ENCODE measurements around the gene GGACT.
"Not testable (repeated sequence)": the region's sequence is repeated elsewhere in the genome, so short reads cannot be mapped to it uniquely, and the experiment has no call there.

The GGACT gene

DNA sequence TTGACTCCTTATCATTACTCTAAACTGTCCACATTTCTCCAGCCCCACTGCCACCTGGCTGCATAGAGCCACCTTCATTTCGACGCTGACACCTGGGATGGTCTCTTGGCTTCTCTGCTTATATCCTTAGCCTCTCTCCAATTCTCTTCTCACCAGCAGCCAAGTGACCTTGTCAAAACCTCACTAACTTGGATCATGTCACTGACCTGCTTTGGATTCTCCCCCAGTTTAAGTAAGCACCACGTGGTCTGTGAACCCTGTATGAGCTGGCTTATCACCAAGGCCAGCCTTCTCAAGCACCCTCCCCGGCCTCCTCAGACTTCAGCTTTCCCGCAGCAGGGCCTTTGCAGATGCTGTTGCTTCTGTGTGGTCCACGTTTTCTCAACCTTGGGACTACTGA is 12.3 kb upstream of the GGACT start:
- DNase-seq (ENCODE audit: low read depth): no peak

DNA sequence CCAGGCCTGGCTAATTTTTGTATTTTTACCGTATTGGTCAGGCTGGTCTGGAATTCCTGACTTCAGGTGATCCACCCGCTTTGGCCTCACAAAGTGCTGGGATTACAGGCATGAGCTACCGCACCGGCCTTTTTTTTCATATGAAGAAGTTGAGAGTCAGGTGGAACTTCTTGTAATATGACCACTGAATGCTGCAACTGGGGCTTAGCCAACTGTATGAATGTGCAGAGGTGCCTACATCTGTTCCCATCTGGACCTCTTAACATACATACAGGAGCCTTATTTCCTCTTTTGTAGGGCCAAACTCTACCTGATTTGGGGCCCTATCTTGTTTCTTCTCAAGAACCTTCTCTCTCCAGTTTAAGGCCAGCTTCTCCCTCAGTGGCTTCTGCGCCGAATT is 11.9 kb upstream of the GGACT start:
- DNase-seq (ENCODE audit: low read depth): no peak

DNA sequence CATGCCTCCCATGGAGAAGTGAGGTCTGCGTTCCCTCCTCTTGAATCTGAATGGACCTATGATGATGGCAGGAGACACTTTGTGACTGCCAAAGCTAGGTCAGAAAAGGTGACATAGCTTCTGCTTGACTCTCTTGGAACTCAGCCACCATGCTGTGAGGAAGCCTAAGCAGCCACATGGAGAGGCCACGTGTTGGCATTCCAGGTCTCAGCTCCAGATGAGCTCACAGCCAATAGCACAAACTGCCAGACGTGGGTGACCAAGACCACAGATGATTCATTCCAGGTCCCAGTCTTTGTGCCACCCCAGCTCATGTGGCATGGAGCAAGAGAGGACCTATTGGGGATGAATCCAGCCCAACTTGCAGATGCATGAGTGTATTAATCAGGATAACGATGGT is 8.7 kb upstream of the GGACT start:
- no peak for DNase-seq (ENCODE audit: low read depth)

DNA sequence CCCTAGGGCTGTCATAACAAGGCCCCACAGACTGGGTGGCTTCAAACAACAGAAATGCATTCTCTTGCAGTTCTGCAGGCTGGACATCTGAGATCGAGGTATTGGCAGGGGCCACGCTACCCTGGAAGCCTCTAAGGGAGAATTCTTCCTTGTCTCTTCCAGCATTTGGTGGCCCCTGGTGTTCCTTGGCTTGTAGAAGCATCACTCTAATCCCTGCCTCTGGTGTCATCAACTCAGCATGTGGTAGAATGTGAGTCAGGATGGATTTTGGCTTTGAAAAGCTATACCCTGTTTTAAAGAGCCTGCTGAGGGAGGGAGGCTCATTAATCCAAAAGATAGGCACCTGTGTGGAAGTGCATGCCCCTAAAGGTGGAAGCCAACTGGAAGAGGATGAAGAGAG is 7.9 kb upstream of the GGACT start:
- DNase-seq (ENCODE audit: low read depth): no peak

DNA sequence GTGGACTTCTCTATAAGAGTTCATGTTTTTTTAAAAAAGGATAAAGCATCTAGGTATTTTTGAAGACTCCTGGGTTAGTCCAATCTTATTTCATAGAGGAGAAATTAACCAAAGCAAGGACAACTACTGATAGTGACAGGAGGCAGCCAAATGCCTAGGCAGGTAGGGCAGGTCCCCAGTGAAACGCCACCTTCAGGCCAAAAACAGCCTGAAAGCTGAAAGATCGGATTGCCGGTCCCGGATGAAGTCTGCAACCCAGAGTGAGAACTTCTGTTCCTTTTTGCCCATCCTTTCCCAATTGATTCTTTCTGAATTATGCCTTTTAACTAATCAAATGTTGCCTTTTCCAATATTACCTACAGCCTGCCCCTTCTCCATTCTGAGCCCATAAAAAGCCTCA is 6.1 kb upstream of the GGACT start:
- no peak for DNase-seq (ENCODE audit: low read depth)

DNA sequence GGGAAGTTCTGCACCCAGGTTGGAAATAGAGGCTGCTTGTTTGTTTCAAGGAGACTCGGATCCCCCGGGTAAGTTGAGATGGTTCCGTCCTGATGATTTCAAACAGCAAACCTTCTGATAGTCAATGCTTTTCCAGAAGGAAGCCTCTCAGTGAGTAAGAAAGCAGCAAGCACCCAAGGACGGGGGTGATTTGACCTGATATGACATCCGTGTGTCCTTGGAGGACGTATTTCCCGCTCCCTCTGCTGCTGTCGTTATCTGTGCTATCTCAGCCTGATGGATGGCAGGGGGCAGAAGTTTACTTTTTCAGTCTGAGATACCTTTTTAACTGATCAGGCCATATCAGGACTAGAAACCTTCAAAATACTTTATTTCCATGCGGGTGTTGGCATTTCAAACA is 5.7 kb upstream of the GGACT start:
- DNase-seq (ENCODE audit: low read depth): no peak

DNA sequence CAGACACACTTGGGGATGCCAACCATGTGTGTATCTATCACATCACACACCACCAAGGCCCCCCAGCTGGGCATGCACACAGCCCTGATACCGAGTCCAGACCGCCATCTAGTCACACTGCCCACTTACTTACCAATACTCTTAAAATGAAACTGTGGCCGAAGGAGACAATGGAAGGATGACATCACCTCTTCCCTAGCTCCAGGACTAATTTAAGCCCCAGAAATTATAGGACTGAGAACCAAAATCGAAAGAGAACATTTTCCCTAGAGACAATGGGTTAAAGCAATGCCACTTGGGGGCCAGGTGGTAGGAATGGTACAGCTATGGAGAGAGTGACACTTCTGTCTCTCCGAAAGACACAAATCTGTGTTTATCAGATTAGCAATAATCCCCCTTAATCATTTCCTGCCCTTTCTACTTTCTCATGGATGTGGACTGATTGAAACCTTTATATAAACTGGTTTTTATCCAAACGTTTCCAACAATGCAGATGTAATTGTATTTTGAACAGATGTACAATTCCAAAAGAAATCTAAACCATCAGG is 663 bp upstream of the GGACT start:
- no peak for DNase-seq (ENCODE audit: low read depth)

DNA sequence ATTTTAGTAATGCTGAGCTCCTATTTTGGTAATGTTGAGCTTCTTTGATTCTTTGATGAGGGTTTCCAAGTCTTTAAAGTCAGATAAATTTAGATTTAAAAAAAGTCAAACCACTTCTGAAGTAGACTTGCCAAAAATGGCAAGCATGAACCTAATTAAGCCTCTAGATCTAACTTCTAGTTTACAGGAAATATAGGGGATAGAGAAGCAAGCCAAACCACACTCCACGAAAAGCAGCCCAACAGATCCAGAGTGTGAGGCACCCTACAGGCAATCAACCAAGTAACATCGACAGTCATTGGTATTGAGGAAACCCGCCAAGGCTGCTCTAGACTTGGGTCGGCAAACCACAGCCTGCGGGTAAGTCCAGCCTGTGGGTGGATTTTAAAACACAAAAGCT is 3.7 kb downstream of the GGACT start:
- DNase-seq (ENCODE audit: low read depth): no peak

DNA sequence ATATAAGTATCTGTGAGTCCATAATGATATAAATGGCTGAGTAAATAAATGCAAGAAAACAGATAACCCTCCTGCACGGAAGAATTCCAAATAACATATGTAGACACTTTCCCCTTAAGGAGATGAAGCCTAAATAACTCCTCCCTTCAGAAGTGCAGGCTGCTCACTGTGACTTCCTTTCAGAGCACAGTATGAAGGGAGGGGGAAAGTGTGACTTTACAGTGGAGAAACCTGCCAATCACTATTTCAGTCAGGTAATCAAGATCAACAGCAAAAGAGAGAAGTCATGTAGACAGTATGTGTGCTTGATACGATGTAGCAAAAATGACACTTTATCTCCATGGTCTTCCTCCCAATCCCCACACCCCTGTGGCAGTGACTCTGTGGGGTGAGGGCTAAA is 7.1 kb downstream of the GGACT start:
- no peak for DNase-seq (ENCODE audit: low read depth)

DNA sequence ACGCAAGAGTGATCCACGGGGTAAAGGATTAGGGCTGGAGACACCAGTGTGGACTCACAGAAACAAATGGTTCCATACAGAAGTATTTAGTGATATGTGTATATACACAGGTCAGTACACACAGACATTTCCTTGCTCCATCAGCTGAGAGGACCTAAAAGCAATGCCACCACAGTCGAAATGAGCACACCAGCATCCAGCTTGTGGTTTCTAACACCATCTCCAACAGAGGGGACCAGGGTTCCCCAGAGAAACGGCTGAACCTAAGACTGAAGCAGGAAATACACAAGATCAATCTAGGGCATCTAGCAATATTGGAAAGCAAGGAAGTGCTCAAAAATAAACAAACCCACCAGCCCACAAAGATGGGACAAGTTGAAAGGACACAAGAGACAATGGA is 7.6 kb downstream of the GGACT start:
- DNase-seq (ENCODE audit: low read depth): no peak

DNA sequence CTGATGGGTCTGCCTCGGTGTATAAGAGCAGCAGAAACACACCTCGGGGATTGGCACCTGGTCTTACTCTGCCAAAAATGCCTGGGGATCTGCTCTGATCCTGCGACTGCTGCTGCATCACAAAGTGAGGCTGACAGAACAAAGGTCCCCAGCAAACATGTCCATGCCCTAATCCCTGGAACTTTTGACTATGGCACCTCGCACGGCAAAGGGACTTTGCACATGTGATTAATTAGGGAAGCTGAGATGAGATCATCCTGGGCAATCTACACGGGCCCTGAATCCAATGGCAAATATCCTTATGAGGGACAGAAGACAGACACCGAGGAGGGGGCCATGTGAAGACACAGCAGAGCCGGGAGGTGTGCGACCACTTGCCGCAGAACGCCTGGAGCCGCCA is 8.5 kb downstream of the GGACT start:
- DNase-seq (ENCODE audit: low read depth): no peak

DNA sequence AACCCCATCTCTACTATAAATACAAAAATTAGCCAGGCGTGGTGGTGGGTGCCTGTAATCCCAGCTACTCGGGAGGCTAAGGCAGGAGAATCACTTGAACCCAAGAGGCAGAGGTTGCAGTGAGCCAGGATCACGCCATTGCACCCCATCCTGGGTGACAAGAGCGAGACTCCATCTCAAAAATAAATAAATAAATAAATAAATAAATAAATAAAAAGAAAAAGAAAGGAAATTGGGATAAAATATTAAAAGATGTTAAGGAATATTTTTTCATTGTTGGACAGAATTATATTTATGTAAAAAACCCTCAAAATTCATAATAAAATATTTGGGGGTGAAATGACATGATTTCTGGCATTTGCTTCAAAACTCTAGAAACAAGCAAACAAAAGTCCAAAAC is 11.3 kb downstream of the GGACT start:
- DNase-seq (ENCODE audit: low read depth): not testable (repeated sequence)

DNA sequence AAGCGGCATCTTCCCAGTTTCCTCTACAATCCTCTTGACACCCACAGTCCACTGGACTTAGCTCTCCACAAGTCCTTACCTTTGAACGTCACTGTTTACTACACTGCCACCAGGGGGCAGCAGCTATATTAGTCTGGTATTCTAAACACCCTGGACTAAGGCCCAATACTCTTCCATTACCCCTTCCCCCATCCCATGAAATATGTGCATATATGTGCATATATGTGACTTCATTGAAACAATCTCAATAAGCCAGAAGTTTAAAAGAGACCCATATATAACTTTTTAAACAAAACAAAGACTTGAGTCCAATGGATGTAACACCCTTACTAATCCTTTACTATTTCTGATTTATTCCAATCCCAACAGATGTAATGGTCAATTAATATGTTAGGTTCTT is 15.5 kb downstream of the GGACT start:
- peak; percentile 72 for DNase-seq (ENCODE audit: low read depth)

DNA sequence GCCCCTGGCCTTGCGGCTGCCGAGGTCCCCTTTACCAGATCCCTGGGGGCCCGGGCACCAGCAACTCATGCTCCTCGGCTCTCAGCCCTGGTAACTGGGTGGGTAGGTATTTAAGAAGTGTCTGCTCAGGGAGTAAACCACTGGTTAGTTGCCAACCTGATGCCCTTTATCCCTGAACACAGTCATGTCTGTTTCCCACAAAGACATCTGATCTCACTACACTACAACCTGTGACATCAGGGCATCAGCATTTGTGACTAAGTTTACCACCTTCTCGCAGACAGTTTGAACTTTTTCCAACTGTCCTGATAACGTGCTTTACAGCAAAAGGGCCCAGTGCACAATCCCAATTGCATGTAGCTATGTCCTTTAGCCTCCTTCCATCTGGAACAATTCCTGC is 22.0 kb downstream of the GGACT start:
- no peak for DNase-seq (ENCODE audit: low read depth)

DNA sequence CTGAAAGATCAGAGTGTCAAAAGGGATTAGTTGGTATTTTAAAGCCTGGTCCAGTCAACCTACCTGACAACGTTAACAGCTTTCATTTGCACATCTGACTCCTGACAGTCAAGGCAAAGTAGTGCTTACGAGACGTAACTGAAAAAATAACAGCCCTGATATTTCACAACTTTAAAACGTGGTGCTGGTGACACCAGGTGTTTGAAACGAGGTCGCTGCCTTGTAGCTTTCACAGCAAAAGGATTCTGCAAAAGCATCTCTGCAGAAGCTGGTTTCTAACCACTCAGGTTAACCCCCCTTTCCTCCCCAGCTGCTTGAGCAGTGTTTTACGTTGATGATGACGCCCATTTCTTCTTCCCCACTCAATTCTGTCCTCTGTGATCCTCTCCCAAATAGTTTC is 23.3 kb downstream of the GGACT start:
- DNase-seq (ENCODE audit: low read depth): no peak

DNA sequence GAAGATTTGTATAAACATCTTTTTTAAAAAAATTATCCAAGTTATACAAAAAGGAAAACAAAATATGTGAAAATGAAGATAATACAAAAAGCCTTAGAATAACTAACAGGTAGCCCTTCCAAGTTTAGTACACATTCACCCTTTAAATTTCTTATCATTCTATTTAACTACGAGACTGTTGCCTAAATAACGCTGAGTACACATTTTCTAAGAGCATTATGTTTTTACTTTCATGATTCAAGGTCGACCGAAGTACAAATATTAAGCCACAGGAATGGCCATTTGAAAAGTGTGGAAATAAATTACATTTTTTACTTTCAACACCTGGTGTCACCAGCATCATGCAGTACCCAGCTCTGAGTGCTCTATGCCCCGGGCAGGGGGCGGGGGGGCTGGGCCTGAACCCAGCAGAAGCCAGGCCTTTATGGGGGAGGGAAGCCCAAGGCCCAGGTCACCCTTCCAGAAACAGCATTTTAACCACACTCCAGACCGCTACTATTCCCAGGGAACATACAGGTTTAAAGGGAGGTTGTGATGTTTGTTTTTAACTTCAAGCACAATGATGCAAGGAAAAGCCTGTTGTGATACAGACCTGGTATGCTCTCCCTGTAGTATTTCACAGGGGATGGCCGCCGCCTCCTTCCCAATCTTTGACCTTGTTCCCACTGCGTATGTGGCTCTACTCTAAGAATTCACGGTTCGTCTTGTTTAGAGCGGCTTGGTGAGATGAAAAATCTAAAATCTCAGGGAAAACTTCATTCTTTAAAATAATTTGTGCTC is 24.0 kb downstream of the GGACT start:
- no peak for DNase-seq (ENCODE audit: low read depth)

DNA sequence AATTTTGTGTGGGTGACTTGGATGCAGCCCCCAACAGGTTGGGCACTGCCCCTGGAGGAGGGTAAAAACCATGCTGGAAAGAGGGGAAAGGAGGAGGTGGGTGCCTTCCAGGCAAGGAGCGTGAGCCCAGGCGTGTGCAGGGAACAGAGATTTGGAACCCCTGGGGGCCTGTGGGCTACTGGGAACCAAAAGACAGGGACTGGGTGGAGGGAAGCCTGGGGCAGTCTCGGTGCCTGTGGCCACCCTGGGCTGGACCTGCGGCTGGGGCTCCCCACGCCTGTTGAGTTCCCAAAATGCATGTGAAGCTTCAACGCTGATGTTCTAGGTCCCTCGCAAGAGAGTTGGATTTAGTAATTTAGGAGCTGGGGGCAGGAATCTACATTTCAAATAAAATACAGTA is 24.8 kb downstream of the GGACT start:
- DNase-seq (ENCODE audit: low read depth): no peak

DNA sequence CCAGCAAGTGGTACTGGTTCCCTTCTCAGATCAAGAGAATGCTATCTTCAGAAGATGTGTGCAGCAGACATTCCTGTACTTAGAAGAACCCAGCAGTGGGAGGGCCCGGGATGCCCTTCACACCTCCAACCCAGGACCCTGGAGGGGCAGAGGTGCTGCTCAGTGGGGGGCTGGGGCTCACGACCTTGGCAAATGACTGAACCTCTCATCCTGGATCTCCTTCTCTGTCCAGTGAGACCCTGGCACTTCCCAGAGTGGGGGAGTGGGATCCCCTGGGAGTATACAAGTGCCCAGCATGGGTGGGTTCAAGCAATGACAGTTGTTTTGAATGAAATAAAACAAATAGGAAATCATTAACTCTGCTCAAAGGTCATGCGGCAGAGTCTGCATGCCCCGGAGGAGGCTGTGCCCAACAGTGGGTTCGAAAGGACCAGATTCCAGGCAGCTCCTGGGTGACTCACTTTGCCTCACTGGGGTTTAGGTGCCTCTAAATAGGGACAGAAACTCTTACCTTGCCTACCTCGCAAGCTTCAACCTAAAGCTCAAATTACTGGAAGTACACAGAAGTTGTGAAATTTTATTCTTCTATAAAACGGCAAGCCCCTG is 26.9 kb downstream of the GGACT start:
- DNase-seq (ENCODE audit: low read depth): no peak

DNA sequence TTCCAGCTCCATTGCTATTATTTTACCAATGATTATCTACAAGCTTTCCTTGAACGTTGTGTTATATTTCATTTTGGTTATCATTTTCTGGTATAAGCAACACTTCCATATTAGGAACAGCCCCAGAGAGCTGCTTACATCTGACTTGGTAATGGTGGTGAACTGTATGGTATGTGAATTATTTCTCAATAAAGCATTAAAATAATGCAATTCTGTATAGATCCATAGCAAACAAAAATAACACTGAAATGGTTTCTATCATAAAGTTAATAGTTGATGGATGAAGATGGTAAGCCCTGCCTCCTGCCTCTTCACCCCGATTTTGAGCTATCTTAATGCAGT is 27.5 kb downstream of the GGACT start:
- no peak for DNase-seq (ENCODE audit: low read depth)

DNA sequence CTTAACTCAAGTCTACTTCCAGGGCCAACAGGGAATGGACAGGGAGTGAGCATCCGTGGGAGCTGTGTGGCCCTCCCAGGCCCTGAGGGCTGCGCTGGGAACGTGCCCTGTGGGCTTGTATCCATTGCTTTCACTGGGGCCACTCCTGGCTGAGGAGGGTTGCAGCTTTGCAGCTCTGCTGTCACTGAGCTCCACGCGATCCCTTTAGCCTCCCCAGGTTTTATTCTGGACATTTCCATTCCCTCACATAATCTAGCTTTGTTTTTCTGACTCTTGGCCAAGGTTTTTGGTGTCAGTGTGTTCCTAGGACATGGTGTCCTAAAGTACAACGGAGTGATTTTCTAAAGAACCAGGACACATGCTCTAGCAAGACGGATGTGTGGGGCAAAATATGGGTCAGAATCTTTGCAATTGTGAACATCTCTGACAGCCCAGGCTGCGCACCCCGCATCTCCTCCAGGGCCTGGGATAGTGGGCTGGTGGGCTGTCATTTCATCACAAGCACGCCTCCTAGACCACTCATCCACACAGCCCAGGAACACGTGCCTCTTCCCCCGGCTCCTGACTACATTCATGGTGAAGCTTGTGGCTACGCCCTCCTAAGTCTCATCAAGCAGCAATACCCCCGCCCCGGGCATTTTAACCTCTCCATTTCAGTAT is 28.0 kb downstream of the GGACT start:
- DNase-seq (ENCODE audit: low read depth): no peak

DNA sequence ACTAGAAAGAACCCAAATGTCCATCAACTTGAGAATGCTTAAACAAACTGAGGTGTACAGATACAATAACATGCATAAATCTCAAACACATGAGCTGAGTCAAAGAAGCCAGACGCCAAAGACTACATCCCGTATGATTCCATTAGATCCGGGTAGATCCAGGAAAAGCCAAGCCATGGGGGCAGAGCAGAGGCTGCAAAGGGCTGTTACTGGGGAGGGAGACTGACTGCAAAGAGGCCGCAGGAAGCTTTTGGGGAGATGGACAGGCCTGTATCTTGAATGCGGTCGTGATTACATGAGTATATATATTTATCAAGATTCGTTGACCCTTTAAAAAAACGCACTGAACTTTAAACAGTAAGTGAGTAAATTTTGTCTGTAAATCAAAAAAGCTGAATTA is 28.7 kb downstream of the GGACT start:
- no peak for DNase-seq (ENCODE audit: low read depth)

DNA sequence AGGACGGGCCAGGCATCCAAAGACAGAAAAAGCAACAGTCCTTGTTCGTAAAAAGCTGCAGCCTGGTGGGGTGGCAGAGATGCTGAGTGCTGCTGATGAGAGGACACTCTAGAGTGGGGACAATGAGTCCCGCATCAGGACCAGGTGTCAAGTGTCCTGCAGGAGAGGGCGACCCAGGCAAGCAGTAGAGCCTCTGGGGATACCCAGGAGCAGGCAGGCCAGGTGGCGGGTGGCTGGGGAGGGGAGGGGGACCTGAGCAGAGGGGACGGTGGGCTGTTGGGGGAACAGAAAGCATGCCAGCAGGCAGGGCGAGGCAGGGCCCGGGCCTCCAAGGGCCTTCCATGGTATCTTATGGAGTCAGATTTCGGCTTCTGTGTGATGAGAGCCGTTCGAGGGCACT is 35.8 kb downstream of the GGACT start:
- no peak for DNase-seq (ENCODE audit: low read depth)

DNA sequence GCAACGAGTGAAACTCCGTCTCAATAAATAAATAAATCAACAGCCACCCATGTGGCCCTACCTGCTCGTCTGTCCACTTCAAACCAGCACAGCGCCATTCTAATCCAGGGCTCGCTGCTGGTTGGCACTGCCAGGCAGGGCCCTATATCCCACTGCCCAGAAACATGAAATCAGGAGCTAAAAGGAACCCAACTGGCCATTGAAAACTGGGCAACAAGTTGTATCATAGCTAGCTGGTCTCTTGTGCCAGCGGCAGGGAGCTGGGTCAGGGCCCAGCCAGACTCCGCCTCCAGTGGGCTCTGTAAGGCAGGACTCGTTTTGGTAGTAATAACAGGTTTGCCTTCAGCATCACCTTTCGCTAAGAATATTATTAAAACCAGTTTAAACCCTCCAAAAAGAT is 39.3 kb downstream of the GGACT start:
- no peak for DNase-seq (ENCODE audit: low read depth)

DNA sequence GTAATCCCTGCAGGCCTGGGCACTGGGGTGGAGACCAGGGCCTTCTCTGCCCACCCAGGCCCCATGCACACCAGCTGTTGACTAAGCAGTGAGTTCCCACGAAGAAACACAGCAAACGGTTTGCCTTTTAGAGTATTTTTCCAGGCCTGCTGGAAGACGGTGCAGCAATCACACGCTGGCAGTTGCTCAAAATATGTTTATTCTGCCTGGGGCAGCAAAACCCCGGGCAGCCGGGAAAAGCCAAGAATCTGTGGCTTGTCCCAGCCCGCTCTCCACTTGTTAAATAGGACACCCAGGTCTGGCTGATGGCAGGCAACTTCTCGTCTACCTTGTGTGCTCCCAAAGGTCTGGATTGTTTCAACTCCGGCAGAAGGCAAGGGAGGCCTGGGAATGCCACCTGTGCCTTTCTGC is 40.8 kb downstream of the GGACT start:
- no peak for DNase-seq (ENCODE audit: low read depth)
